GM19193 (cell line): ENCODE measurements around the gene NRG2.

ENCODE experiments used
- POLR2A ChIP-seq: IDR thresholded peaks from 4 replicates; pipeline ENCODE4 v1.6.1; 2011; ENCODE audit not compliant: insufficient read depth, insufficient read length; ENCODE audit errors: extremely low read depth

NRG2 gene

DNA sequence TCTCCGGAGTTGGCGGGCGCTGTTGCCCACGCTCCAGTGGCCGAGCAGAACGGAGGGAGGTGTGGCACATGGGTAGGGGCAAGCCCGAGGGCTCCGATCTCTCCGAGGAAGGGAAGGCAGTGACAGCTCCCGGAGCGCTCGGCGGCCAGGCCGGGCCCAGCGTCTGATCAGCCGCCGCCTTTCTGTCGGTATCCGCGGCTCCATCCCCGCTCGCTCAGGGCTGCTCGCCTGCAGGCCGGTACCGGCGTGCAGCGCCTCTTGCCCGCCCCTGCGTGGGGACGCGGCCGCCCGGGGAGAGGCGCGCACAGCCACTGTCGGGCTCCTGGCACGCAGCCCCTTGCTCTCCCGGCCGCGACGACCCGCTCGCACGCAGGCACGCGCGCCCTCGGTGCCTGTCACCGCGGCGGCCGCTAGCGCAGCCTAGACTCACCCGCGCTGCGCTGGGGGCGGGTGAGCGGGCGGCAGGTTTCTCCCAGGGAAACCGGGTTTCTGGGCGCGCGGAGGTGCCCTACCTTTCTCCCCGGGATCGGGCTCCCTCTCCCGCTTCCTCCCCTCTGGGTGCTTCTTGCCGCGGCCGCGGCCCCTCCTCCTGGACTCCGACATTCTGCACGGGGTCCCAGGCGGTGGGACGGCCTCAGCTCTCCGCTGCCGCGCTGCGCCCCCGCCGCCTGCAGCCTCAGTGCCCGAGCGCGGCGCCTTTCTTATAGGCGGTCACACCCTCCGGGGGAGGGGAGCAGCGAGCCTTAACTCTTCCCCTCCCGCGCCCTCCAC, 139.1 kb downstream of the NRG2 start:
- no peak for TF ChIP-seq POLR2A

DNA sequence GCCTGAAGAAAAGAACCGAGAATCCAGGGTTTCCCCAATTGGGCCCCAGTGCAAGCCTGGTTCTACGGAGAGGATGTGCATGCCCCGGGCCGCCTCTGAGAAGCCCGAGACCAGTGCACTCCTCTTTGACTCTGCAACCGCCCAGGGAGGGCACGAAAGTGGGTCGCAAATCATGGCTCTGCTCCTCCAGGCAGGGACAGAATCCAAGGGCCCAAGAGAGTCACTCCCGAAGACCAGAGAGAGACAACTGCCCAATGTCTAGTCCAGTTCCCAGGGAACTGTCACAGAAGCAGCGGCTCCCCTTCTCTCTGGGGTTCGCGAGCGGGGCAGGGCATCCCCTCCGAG, 139.7 kb downstream of the NRG2 start:
- TF ChIP-seq POLR2A: no peak

- TF ChIP-seq POLR2A: no peak
Observed at GRCh38 chr5:139901986-139902385, 141.1 kb downstream of the NRG2 start.

- no peak for TF ChIP-seq POLR2A
Observed at GRCh38 chr5:139901251-139901575, 141.9 kb downstream of the NRG2 start.

DNA sequence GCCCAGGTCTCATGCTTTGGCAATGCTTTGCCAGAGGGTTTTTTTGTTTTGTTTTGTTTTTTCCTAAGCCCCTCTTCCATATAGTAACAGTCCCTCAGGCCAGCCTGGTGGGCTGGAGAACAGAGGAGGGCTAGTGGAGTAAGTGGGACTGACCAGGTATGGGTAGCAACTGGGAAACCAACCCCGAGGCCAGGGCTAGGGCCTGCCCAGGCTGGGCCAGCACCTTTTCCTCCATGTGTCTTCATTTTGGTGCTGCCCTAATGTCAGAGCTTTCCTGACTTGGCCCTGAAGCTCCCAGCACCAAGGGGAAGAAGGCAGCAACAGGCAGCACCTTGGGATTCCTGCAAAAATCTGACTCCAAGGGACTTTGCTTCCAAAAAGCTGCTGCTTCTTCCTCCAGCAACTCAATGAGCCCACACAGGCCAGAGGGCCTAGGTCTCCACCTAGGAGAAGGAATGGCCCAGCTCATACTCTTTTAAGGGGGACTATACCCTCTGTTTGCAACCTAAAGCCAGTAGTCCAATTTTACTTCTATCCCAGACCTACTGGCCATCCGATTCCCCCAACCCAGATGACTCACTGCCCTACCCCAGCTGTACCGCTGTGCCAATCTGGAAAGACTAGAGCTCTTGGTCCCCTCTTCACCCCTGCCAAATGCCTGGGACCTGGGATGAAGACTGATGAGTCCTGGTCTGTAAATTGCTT, 142.4 kb downstream of the NRG2 start:
- TF ChIP-seq POLR2A: no peak

DNA sequence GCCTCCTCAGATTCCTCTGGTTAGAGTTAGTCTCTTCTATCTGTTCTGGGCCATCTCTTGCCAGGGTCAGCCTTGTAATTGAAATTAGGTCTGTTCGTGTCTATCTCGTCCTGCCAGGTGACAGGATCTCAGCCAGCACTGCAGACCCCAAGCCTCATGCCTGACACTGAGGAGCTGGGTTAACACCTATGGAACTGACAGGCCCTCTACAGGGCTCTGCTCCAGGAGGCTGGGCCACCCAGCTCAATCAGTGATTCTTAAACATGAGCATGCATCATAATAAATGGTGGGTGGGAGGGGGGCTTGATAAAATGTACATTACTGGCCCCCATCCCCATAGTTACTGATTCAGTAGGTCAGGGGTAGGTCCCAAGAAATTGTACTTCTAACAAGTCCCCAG, 144.1 kb downstream of the NRG2 start:
- TF ChIP-seq POLR2A: no peak

DNA sequence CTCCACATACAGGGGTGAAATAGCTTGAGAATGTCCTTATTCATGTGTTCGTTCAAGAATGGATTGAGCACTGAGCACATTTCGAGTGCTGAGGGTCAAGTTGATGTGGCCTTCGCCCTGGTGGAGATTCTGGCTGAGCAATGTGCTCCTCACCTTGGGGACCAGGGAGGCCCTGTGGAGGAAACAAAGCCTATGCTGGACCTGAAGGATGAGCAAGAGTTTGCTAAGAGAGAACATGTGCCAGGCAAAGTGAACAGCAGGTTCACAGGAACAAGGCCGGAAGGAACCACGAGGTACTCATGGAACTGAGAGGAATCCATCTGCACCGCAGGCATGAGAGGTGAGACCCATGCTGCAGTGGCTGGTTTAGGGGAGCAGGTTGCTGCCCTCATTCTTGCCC, 145.1 kb downstream of the NRG2 start:
- TF ChIP-seq POLR2A: no peak

DNA sequence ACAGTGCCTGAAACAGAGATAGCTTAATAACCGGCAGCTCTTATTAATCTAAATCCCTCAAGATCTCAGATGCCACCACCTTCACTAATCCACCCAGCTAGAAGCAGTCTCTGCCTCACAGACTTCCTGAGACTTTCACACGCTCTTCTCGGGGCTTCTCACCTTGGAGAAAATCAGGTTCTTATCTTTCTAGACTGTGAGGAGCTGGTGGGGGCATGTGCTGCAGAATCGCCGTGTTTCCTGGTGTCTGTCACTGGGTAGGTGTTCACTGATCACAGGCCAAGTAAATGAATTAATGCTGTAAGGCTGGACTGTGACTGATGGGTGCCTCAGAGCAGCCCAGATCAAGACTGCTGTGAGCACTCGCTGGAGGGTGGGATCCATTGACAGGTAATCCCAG, 145.8 kb downstream of the NRG2 start:
- no peak for TF ChIP-seq POLR2A

DNA sequence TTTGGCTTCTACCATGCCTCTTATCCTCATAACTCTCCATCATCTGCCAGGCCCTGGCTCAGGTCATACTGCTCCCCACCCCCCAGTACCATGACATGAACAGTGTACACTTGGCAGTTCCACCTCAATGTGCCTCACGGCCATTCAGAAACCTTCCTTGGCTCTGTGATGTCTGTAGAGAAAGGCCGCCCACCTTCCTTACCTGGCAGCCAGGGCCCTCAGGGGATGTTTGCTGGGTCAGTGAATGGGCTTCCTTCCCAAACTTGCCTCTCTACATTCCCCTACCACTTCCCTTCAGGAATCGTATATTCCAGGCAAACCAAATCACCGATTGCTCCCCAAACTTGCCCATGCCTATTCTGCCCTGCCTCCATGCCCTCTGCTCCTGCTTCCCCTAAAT, 146.4 kb downstream of the NRG2 start:
- no peak for TF ChIP-seq POLR2A

GRCh38 chr5:139895647-139896046, 147.5 kb downstream of the NRG2 start:
- TF ChIP-seq POLR2A: no peak

GRCh38 chr5:139895046-139895445, 148.1 kb downstream of the NRG2 start:
- no peak for TF ChIP-seq POLR2A

- no peak for TF ChIP-seq POLR2A
Observed at GRCh38 chr5:139893873-139894272, 149.2 kb downstream of the NRG2 start.

- no peak for TF ChIP-seq POLR2A
Observed at GRCh38 chr5:139889410-139889809, 153.7 kb downstream of the NRG2 start.

DNA sequence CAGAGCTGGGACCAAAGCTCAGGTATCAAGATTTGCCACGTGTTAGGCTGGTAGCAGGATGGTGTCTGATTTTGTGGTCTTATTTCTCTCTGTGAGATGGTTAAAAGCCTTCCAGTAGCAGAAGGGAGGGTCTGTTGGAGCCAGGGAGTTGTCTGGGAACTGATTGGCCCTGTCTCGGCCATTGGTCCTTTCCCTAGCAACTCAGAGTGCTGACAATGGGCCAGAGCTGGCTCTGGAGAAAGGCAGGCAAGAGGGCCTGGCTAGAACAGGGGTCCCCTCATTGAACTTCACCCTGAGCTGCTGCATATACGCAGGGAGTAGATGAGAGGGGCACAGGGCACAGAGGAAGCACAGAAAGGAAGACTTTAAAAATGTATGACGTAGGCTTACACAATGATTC, 154.7 kb downstream of the NRG2 start:
- TF ChIP-seq POLR2A: no peak

DNA sequence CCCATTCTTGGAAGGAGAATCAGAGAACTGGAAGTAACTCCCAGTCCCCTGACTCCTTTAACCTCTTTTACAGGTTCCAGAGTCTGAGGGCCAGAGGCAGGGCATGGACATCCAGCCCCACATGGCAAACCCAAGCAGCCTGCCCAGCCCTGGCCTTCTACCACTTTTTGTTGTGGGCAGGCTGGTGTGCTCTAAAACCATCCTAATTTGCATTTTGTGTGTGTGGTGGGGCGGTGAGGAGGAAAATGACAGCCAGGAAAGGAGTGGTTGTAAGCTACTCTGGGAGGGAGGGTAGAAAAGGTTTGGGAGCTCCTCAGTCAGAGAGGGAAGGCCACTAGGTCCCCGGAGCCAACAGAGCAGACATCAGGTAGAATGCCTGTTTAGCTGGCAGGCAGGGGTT, 156.9 kb downstream of the NRG2 start:
- no peak for TF ChIP-seq POLR2A

- no peak for TF ChIP-seq POLR2A
Observed at GRCh38 chr5:139885857-139886208, 157.3 kb downstream of the NRG2 start.
